ENCODE measurements around the gene SLK. TPM values are rescaled to one million over a fixed set of nuclear protein-coding genes. Genes with fewer than 3 reads are reported as not detected.

The SLK gene
- total RNA-seq, 1 donor from 2014 or later, result 26.8 TPM

Other genes with a start within 250 kb of the SLK start
- gene SH3PXD2A, start 111.6 kb upstream of the SLK start, total RNA-seq, result 11.1 and 11.9 TPM in 2 replicates
- gene STN1, start 49.0 kb upstream of the SLK start, total RNA-seq, result 36.6 and 37.1 TPM in 2 replicates
- gene COL17A1, start 118.7 kb downstream of the SLK start, total RNA-seq, result not detected in 2 replicates
- 13.6 and 14.7 TPM in 2 replicates for gene SFR1, start 155.0 kb downstream of the SLK start, total RNA-seq